Measurements from ENCODE around the gene CLBA1. TPM values are rescaled to one million over a fixed set of nuclear protein-coding genes. Genes with fewer than 3 reads are reported as not detected.

Gene CLBA1
- total RNA-seq, 1 donor from 2014 or later: 16.2 TPM

DNA sequence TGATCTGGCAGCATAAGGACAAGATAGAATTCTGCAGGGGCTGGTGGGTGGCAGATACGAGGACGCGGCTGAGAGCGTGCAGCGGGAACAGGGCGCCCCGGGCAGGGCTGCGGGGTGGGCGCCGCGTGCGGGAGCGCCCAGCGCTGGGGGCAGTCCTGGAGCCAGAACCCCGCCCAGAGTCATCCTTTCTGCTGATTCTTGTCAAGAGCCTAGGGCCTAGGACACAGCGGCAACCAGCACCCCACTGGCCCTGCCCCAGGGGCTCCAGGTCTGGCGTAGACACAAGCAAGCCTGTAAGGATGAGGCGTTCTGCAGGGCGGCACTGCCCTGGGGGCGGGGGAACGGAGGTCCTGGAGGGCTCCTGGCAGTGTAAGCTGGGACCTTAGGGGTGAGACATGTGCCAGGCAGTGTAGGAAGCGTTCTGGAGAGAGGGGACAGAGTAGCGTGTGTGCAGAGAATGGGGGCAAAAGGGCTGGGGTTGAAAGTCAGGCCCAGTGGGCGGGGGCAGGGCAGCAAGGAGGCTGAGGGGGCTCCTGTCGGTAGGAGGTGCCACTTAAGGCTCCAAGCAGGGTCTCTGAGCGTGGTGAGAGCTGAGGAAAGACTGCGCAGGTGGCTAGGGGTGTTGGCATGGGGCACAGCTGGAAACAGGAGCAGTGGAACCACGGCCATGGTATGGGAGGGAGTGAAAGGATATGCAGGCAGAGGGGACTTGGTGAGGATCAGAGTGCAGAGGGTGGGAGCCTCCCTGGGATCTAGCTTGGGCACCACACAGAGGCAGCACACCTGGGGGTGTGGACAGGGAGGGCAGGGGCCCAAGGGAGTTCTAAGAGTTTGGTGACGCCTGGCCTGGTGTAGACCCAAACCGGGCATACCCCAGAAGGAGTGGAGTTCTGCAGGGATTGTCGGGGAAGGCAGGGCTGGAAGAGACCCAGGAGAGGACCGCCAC is 6.6 kb upstream of the CLBA1 start:
- no peaks in the 10 kb centered on the region for H3K9me3 Mint-ChIP-seq
- peak overlapping the region; percentile 70 for H3K4me3 Mint-ChIP-seq
- H3K36me3 Mint-ChIP-seq: no peaks in the 10 kb centered on the region
- DNase-seq (ENCODE audit: extremely low spot score, unreplicated experiment): no peak
- TF ChIP-seq, protein P1, sequence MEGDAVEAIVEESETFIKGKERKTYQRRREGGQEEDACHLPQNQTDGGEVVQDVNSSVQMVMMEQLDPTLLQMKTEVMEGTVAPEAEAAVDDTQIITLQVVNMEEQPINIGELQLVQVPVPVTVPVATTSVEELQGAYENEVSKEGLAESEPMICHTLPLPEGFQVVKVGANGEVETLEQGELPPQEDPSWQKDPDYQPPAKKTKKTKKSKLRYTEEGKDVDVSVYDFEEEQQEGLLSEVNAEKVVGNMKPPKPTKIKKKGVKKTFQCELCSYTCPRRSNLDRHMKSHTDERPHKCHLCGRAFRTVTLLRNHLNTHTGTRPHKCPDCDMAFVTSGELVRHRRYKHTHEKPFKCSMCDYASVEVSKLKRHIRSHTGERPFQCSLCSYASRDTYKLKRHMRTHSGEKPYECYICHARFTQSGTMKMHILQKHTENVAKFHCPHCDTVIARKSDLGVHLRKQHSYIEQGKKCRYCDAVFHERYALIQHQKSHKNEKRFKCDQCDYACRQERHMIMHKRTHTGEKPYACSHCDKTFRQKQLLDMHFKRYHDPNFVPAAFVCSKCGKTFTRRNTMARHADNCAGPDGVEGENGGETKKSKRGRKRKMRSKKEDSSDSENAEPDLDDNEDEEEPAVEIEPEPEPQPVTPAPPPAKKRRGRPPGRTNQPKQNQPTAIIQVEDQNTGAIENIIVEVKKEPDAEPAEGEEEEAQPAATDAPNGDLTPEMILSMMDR (conservative IDR thresholded peaks at IDR 0.05): no peak
- H3K27ac Mint-ChIP-seq: peak overlapping the region; percentile 3
- H3K4me1 Mint-ChIP-seq (ENCODE audit: unreplicated experiment): peaks cover 10% of the 10 kb centered on the region
- peaks cover 22% of the 10 kb centered on the region for H3K27me3 Mint-ChIP-seq

DNA sequence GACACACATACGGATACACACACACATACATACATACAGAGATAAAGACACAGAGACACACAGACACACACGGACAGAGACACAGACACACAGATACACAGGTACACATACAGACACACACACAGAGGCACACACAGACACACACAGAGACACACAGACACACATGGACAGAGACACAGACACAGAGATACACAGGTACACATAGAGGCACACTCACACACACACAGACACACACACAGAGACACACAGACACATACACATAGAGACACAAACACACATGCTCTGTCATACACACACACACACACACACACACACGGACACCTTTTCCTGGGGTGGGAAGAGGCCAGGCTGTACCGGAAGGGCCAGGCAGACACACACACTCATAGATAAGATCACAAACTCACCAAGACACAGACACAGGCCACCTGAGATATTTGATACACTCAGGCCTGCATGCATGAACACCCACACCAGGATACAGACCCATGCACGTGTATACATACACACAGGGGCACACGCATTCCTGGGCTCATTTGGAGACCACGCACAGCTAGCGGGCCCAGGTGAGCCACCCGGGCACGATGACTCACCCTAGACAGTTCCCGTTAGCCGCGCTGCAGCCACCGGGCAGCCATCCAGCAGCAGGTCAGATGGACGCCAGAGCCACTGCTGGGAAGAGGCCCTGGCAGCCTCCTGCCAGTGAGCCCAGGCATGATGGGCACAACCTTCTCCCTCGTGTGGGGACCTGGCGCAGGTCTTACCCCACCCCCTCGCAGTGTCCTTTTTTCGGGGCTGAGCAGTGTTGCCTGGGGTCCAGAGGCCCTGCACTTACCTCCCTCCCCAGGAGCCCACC is 5.6 kb upstream of the CLBA1 start:
- Mint-ChIP-seq H3K27me3 (peaks cover 22% of the 10 kb centered on the region), H3K4me3 (peak overlapping the region; percentile 70), H3K9me3 (no peaks in the 10 kb centered on the region), H3K27ac (peak overlapping the region; percentile 3), H3K4me1 (ENCODE audit: unreplicated experiment) (peaks cover 10% of the 10 kb centered on the region), H3K36me3 (no peaks in the 10 kb centered on the region)
- no peak for DNase-seq (ENCODE audit: extremely low spot score, unreplicated experiment)
- TF ChIP-seq, protein P1 (conservative IDR thresholded peaks at IDR 0.05): no peak

DNA sequence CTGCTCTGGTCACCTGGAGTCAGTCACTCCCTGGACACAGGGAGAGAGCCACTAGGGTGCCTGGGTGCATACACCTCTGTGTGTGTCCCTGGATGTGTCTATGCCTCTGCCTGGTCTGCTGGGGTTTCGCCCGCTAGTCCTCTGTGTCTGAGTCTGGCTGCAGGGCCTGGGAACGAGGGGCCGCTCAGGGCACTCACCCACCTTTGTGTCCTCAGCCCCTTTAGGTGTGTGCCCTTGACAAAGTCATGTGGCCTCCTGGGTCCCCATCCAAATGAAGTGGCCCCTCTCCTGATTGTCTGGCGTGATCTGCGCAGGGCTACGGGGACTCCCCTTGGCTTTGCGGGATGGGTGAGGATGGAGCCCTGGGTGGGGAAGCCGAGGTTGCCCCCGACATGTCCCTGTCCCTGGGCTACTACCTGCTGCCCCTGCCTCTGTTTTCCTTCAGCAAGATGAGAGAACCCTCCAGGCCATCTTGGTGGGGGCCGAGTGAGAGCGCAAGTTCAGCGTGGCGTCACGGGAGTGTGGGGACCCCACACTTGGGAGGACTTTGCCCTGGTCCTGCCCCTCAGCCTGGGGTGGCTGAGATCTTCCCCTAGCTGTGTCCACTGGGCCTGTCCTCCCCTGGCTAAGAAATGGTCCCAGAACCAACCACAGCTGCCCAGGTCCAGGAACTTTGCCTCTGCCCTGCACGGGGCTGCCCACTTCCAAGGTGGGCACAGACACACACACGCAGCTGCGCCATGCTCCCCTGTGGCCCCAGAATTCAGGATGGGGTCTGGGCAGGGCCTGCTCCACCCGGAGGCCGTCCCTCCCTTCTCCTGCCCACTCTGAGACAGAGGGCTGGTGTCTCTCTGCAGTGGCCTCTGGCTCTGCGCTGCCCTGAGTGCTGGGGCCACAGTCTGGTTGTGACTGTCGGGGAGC is 4.7 kb upstream of the CLBA1 start:
- no peak for DNase-seq (ENCODE audit: extremely low spot score, unreplicated experiment)
- Mint-ChIP-seq H3K36me3 (no peaks in the 10 kb centered on the region), H3K27me3 (peaks cover 22% of the 10 kb centered on the region), H3K27ac (no peak overlapping the region), H3K4me1 (ENCODE audit: unreplicated experiment) (peaks cover 10% of the 10 kb centered on the region), H3K4me3 (no peak overlapping the region), H3K9me3 (no peaks in the 10 kb centered on the region)
- TF ChIP-seq, protein P1 (conservative IDR thresholded peaks at IDR 0.05): no peak

DNA sequence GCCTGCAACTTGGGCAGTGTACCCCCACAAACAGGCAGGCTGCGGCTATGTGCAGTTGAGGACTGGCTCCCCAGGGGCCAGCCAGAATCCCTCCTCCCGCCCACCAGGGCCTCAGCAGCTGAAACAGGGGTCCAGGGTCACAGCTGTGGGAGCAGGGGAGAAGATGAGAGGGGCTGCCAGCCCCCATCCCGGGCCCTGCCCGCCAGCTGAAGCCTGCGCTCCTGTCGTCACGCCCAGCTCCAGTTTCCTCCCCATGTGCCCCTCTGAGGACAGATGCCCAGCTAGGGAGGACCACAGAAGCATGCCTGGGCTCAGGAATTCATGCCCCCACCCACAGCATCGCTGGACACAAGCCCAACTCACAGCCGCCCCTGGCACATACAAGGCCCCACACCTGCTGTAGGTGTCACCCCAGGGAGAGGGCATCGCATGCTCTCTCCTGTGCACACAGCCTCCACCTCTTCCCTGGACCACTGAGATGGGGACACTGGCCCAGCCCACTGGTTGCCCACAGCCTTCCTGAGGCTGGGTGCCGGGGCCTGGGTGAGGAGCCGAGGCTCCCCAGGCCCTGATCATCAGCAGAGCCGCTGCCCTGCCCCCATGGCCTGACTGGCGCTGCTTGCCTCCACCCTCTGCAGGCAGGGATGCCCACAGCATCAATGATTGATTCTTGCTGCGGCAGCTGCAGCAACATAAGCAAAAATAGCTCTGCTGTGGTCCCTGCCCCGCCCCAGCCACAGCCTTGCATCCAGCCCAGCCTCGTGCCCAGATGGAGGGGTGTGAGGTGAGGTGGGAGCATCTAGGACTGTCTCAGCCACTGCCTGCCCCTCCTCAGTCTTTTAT is 3.7 kb upstream of the CLBA1 start:
- Mint-ChIP-seq H3K27ac (no peak overlapping the region), H3K9me3 (no peaks in the 10 kb centered on the region), H3K4me3 (no peak overlapping the region), H3K4me1 (ENCODE audit: unreplicated experiment) (peaks cover 5% of the 10 kb centered on the region), H3K27me3 (peaks cover 14% of the 10 kb centered on the region), H3K36me3 (no peaks in the 10 kb centered on the region)
- TF ChIP-seq, protein P1 (conservative IDR thresholded peaks at IDR 0.05): no peak
- no peak for DNase-seq (ENCODE audit: extremely low spot score, unreplicated experiment)
